HepG2 (cell line): ENCODE results near the gene KCNJ6. TPM values are rescaled to one million over a fixed set of nuclear protein-coding genes. Genes with fewer than 3 reads are reported as not detected.

ENCODE experiments used
- ATAC-seq: fragments of 200-7000 bp; cut with Tn5 transposase; 3 replicates; pipeline ENCODE4 v1.9.1; 2020; ENCODE audit warnings: mild to moderate bottlenecking, moderate library complexity
- BruUV-seq: library from RNA; stranded (reverse); fragments of 400-500 nt; replicated peaks from 2 replicates; lab custom pipeline; 2021; lab: Mats Ljungman, UMichigan
- CTCF ChIA-PET: fragments of 300-600 bp; formaldehyde crosslinking; extraction: SDS; loops from one replicate; lab custom pipeline; 2021; ENCODE audit warnings: low total read pairs, inconsistent platforms, low intra/inter-chr PET ratio; lab: Yijun Ruan, JAX
- POLR2A ChIA-PET: fragments of 350-600 bp; sonication (Branson Sonifier 250); formaldehyde crosslinking; loops from one replicate; lab custom pipeline; 2020; ENCODE audit warnings: antibody characterized with exemption, inconsistent platforms; lab: Yijun Ruan, JAX
- DNase-seq: peaks from one replicate; pipeline ENCODE4 v3.0.0-alpha.2; 2015; ENCODE audit warnings: low spot score
- FAIRE-seq: peaks from 3 replicates; lab custom pipeline; 2011; peaks lifted over from hg19 to GRCh38; lab: Jason Lieb, UNC
- H2AFZ ChIP-seq: one replicate; pipeline ENCODE4 v1.6.1; 2011; ENCODE audit warnings: low read length, inconsistent platforms
- H3K27ac ChIP-seq: fragments of 300-600 bp; 3 replicates; pipeline ENCODE4 v1.8.0; 2011; ENCODE audit warnings: mixed run types, mild to moderate bottlenecking, mixed read lengths, low read length, inconsistent platforms; ENCODE audit not compliant: insufficient read depth; ENCODE audit errors: extremely low read length
- H3K27me3 ChIP-seq, 2 experiments: fragments of 200-600 bp in 1 of 2; 2 replicates in 1 of 2; 3 replicates in 1 of 2; pipeline versions ENCODE4 v1.6.0 to v1.8.0; 2011; ENCODE audit warnings: low read length in 2 of 2, mild to moderate bottlenecking in 2 of 2, moderate library complexity in 2 of 2, inconsistent platforms in 1 of 2; ENCODE audit not compliant: insufficient read depth in 2 of 2, control insufficient read depth in 1 of 2
- H3K36me3 ChIP-seq, 2 experiments: fragments of 200-600 bp in 1 of 2; replicated peaks in 1 of 2; 2 replicates in 1 of 2; 3 replicates in 1 of 2; pipeline versions ENCODE4 v1.5.1 to v1.8.0; 2011; ENCODE audit warnings: low read length in 2 of 2, inconsistent platforms in 1 of 2; ENCODE audit not compliant: insufficient read depth in 2 of 2, control insufficient read depth in 1 of 2
- H3K4me1 ChIP-seq: 2 replicates; pipeline ENCODE4 v1.5.1; 2012; ENCODE audit warnings: low read length, inconsistent platforms; ENCODE audit not compliant: insufficient read depth
- H3K4me2 ChIP-seq: 2 replicates; pipeline ENCODE4 v1.6.0; 2011; ENCODE audit warnings: low read depth, low read length, inconsistent platforms
- H3K4me3 ChIP-seq, 3 experiments: fragments of 200-600 bp in 1 of 3; sonication (generic), shearing (Covaris generic) in 1 of 3; replicated peaks in 1 of 3; 2 replicates each; pipeline ENCODE4 v1.5.1; 2011 to 2016; ENCODE audit warnings: low read length in 3 of 3, inconsistent platforms in 2 of 3, low read depth in 2 of 3, mild to moderate bottlenecking in 2 of 3, control low read depth in 1 of 3, mixed read lengths in 1 of 3; ENCODE audit not compliant: insufficient read depth in 1 of 3
- H3K79me2 ChIP-seq: one replicate; pipeline ENCODE4 v1.6.1; 2011; ENCODE audit warnings: low read length, inconsistent platforms; ENCODE audit not compliant: insufficient read depth
- H3K9ac ChIP-seq: 2 replicates; pipeline ENCODE4 v1.6.0; 2011; ENCODE audit warnings: mild to moderate bottlenecking, low read depth, low read length, inconsistent platforms; ENCODE audit not compliant: insufficient read depth
- H3K9me3 ChIP-seq: 2 replicates; pipeline ENCODE4 v1.5.1; 2012; ENCODE audit warnings: mild to moderate bottlenecking, low read length
- H4K20me1 ChIP-seq: 2 replicates; pipeline ENCODE4 v1.6.0; 2011; ENCODE audit warnings: inconsistent platforms, mild to moderate bottlenecking, low read length, moderate library complexity; ENCODE audit not compliant: insufficient read depth
- AHDC1 ChIP-seq: sonication (generic); formaldehyde crosslinking; IDR thresholded peaks from 2 replicates; pipeline ENCODE4 v1.5.1; 2020; ENCODE audit warnings: mild to moderate bottlenecking, missing genetic modification reagents, borderline replicate concordance
- DBP ChIP-seq: sonication (generic); formaldehyde crosslinking; IDR thresholded peaks from 2 replicates; pipeline ENCODE4 v1.4.0; 2020; ENCODE audit warnings: missing genetic modification reagents; ENCODE audit errors: not compliant biosample characterization
- ELF1 ChIP-seq: sonication (generic); formaldehyde crosslinking; IDR thresholded peaks from 2 replicates; pipeline ENCODE4 v1.4.0; 2020; ENCODE audit warnings: missing genetic modification reagents
- FOXJ3 ChIP-seq: sonication (generic); formaldehyde crosslinking; IDR thresholded peaks from 2 replicates; pipeline ENCODE4 v1.4.0; 2020; ENCODE audit warnings: missing genetic modification reagents, mild to moderate bottlenecking, borderline replicate concordance
- PHF5A ChIP-seq: IDR thresholded peaks from one replicate; pipeline ENCODE4 v1.6.1; 2018; ENCODE audit warnings: low read depth, missing genetic modification reagents; ENCODE audit not compliant: unreplicated experiment
- PRDM4 ChIP-seq: sonication (generic); formaldehyde crosslinking; IDR thresholded peaks from 2 replicates; pipeline ENCODE4 v1.9.0; 2021; ENCODE audit warnings: missing genetic modification reagents, borderline replicate concordance
- RNF219 ChIP-seq: sonication (generic); formaldehyde crosslinking; IDR thresholded peaks from 2 replicates; pipeline ENCODE4 v1.5.0; 2020; ENCODE audit warnings: mild to moderate bottlenecking, missing genetic modification reagents
- ZFYVE20 ChIP-seq: sonication (generic); formaldehyde crosslinking; IDR thresholded peaks from 2 replicates; pipeline ENCODE4 v1.8.0; 2023; ENCODE audit warnings: low read depth, mild to moderate bottlenecking, moderate library complexity, missing genetic modification reagents, borderline replicate concordance
- ZNF143 ChIP-seq: sonication (generic); formaldehyde crosslinking; IDR thresholded peaks from 2 replicates; pipeline ENCODE4 v1.4.0; 2020; ENCODE audit warnings: missing genetic modification reagents
- ZNF615 ChIP-seq: sonication (generic); formaldehyde crosslinking; IDR thresholded peaks from 2 replicates; pipeline ENCODE4 v1.5.0; 2020; ENCODE audit warnings: mild to moderate bottlenecking, missing genetic modification reagents, borderline replicate concordance
- ZNF691 ChIP-seq: sonication (generic); formaldehyde crosslinking; IDR thresholded peaks from 2 replicates; pipeline ENCODE4 v1.4.0; 2020; ENCODE audit warnings: missing genetic modification reagents, low read depth, mild to moderate bottlenecking, borderline replicate concordance
- ZNF777 ChIP-seq: sonication (generic); formaldehyde crosslinking; IDR thresholded peaks from 2 replicates; pipeline ENCODE4 v1.4.0; 2020; ENCODE audit warnings: missing genetic modification reagents
- WGBS: methylation state at CpG from one replicate; pipeline ENCODE4 v1.1.6; 2017; ENCODE audit warnings: low lambda C conversion rate; 5-methylcytosine and 5-hydroxymethylcytosine counted together
- in situ Hi-C: cut with HindIII; loops from 2 replicates; pipeline ENCODE4 v1.10.0; 2017; ENCODE audit warnings: low pct_unique_long_range_greater_than_20kb; ENCODE audit not compliant: extremely low pct_ligation_motif_present
- intact Hi-C: fragments of 100-400 bp; cut with micrococcal nuclease; formaldehyde crosslinking; loops from one replicate; pipeline ENCODE4 v1.10.0; 2022; ENCODE audit not compliant: unreplicated experiment
- polyA plus RNA-seq, 8 experiments: library from polyadenylated mRNA; depleted of rRNA in 3 of 8; stranded (reverse) in 7 of 8; unstranded in 1 of 8; fragments of >200 nt; fragmentation: Illumina TruSeq in 4 of 8; extraction: Trizol in 4 of 8; gene quantifications; 2 replicates each; pipeline versions ENCODE4 v1.2.1 to v1.2.3, GENCODE V29; 2011 to 2016; ENCODE audit warnings: low read depth in 4 of 8, missing spikeins in 1 of 8, mixed read lengths in 1 of 8; ENCODE audit not compliant: insufficient read depth in 1 of 8
- total RNA-seq, 5 experiments: library from RNA; depleted of rRNA; stranded (reverse); fragments of >200 nt; fragmentation: Illumina TruSeq; extraction: Trizol; gene quantifications; 2 replicates each; pipeline ENCODE4 v1.2.3, GENCODE V29; 2016; ENCODE audit warnings: low read depth in 1 of 5

Gene KCNJ6
- total and polyA plus RNA-seq, 2 of the 13 experiments (the other 11 are each of a cell fraction or from before 2014, with no cell fraction given) = not detected

- no peaks in the 10 kb centered on the region for H3K36me3 ChIP-seq
- no peak for FAIRE-seq
- H3K27ac ChIP-seq = no peak overlapping the region
- no peaks in the 10 kb centered on the region for H4K20me1 ChIP-seq
- no TSS peak for BruUV-seq
- CTCF ChIA-PET = no interaction called here
- POLR2A ChIA-PET = no interaction called here
- no peaks in the 10 kb centered on the region for H3K27me3 ChIP-seq
- H3K79me2 ChIP-seq = no peaks in the 10 kb centered on the region
- intact Hi-C loops = no loop called here
- no peak overlapping the region for H3K9ac ChIP-seq
- H3K4me3 ChIP-seq = no peak overlapping the region
- no peaks in the 10 kb centered on the region for H3K4me1 ChIP-seq
- no CpG with 5 or more reads among the region's 4 CpGs for WGBS
- no peaks in the 10 kb centered on the region for H3K9me3 ChIP-seq
- no peak for ATAC-seq
- no peak for DNase-seq
- no peak overlapping the region for H3K4me2 ChIP-seq
- no peak overlapping the region for H2AFZ ChIP-seq
- in situ Hi-C loops = no loop called here
- TF ChIP-seq PHF5A (CRISPR knock-in tag) (no peak), RNF219 (no peak), ZNF777 (no peak), ZFYVE20 (CRISPR knock-in tag) (no peak), FOXJ3 (CRISPR knock-in tag) (no peak), ZNF691 (CRISPR knock-in tag) (no peak), DBP (CRISPR knock-in tag) (no peak), PRDM4 (CRISPR knock-in tag) (no peak), ZNF143 (CRISPR knock-in tag) (no peak), ELF1 (no peak), AHDC1 (CRISPR knock-in tag) (no peak), ZNF615 (CRISPR knock-in tag) (no peak)
Measured at GRCh38 chr21:37904856-37905255, 11.4 kb downstream of the KCNJ6 start.
